Measurements from ENCODE around the gene SSX4B.
"Not testable (repeated sequence)": the region's sequence is repeated elsewhere in the genome, so short reads cannot be mapped to it uniquely, and the experiment has no call there.

- not testable (repeated sequence) for TF ChIP-seq POLR2AphosphoS5 (IDR thresholded peaks at IDR 0.05; ENCODE audit: borderline replicate concordance, low read depth, low read length); EZH2 (IDR thresholded peaks at IDR 0.05); FOXP2 (optimal IDR thresholded peaks at IDR 0.05; ENCODE audit: control extremely low read depth, extremely low read length, insufficient read depth)
Observed at GRCh38 chrX:48429606-48430005, 17.8 kb upstream of the SSX4B start.
